ENCODE results near the gene CNPY4. TPM values are rescaled to one million over a fixed set of nuclear protein-coding genes. Genes with fewer than 3 reads are reported as not detected.

CNPY4 gene
- polyA plus RNA-seq, 3 donors = 6.2 to 6.8 (median 6.2) TPM

DNA sequence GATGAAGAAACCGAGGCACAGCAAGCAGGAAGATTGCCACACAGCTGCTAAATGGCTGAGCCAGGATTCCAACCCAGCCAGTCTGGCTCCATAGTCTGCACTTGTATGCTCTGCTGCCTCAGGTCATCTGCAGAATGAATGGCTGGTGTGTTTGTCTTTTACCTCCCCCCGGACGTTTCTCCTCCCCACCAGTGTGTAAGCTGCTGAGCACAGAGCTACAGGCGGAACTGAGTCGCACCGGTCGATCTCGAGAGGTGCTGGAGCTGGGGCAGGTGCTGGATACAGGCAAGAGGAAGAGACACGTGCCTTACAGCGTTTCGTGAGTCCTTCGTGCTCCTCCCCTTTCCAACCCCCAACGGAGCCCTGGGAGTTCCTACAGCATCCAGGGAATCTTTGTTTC lies 2.6 kb downstream of the CNPY4 start:
- intact Hi-C loops (cut with micrococcal nuclease) = loop anchor here in 1 of 2 donors (10.0 kb wide), 1 partner anchor 553 kb away; the partner anchor contains the start of gene GNB2
- no peaks in the 10 kb centered on the region for H3K27me3 Mint-ChIP-seq (ENCODE audit: low read depth in 3 of 3)
- peaks cover 59% of the 10 kb centered on the region for H3K4me1 Mint-ChIP-seq
- Histone ChIP-seq H3K4me1 (ENCODE audit: control insufficient read depth in 1 of 2, insufficient read depth in 2 of 2, low read length in 2 of 2) (peaks cover 55 to 63% of the 10 kb centered on the region in 2 donors), H3K9ac (ENCODE audit: insufficient read depth, low read length, poor library complexity, severe bottlenecking) (no peak overlapping the region), H3K9me3 (replicated peaks in 1 of 2; ENCODE audit: control insufficient read depth in 1 of 2, insufficient read depth in 1 of 2, low read length in 2 of 2) (no peaks in the 10 kb centered on the region), H3K79me2 (ENCODE audit: insufficient read depth, low read length) (peaks cover 28% of the 10 kb centered on the region), H2AFZ (ENCODE audit: insufficient read depth, low read depth, low read length, poor library complexity, severe bottlenecking) (no peak overlapping the region), H3K4me3 (replicated peaks in 1 of 3; ENCODE audit: low read depth in 2 of 3, low read length in 3 of 3) (no peak overlapping the region), H3K27me3 (ENCODE audit: control insufficient read depth in 2 of 2, insufficient read depth in 2 of 2, low read length in 2 of 2) (no peaks in the 10 kb centered on the region), H3K27ac (ENCODE audit: low read depth in 1 of 2, low read length in 2 of 2) (no peak overlapping the region), H4K20me1 (ENCODE audit: insufficient read depth, low read length) (peaks cover 3% of the 10 kb centered on the region), H3K36me3 (replicated peaks in 1 of 2; ENCODE audit: control insufficient read depth in 1 of 2, insufficient read depth in 2 of 2, low read length in 2 of 2) (no peaks in the 10 kb centered on the region), H3K4me2 (replicated peaks; ENCODE audit: extremely low read depth, low read length, poor library complexity, severe bottlenecking) (no peak overlapping the region)
- no peak for DNase-seq
- peak overlapping the region in 2 of 7 donors; percentile 46 to 77 for H3K27ac Mint-ChIP-seq
- peaks cover 0 to 1% (median 0%) of the 10 kb centered on the region in 7 donors for H3K9me3 Mint-ChIP-seq
- no peak for TF ChIP-seq CTCF (IDR thresholded peaks at IDR 0.05)
- H3K36me3 Mint-ChIP-seq = peaks cover 2 to 3% of the 10 kb centered on the region in 2 donors
- no peak overlapping the region for H3K4me3 Mint-ChIP-seq
- no CpG with 5 or more reads among the region's 13 CpGs for WGBS (ENCODE audit: insufficient coverage)

DNA sequence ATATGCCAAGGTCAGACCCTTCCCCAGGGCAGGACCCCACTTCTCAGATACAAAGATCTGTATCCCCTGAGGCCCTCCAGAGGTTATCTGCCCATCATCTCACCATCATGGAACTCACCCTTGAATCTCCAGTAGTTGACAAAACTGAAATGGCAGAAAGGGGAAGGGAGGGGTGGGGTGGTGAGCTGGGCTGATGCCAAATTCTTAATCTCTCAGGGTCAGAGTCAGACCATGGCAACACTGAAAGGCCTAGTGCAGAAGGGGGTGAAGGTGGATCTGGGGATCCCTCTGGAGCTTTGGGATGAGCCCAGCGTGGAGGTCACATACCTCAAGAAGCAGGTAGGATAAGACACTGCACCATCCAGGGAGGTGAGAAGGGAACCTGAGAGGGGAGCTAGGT lies 3.1 kb downstream of the CNPY4 start:
- no peaks in the 10 kb centered on the region for H3K27me3 ChIP-seq (ENCODE audit: control insufficient read depth in 2 of 2, insufficient read depth in 2 of 2, low read length in 2 of 2)
- 100% methylated on average over 1 of the region's 1 CpG for WGBS (ENCODE audit: insufficient coverage)
- H3K4me3 ChIP-seq (replicated peaks in 1 of 3; ENCODE audit: low read depth in 2 of 3, low read length in 3 of 3) = no peak overlapping the region
- H3K4me2 ChIP-seq (replicated peaks; ENCODE audit: extremely low read depth, low read length, poor library complexity, severe bottlenecking) = no peak overlapping the region
- DNase-seq = no peak
- no peak overlapping the region for H3K9ac ChIP-seq (ENCODE audit: insufficient read depth, low read length, poor library complexity, severe bottlenecking)
- no peak for TF ChIP-seq CTCF (IDR thresholded peaks at IDR 0.05)
- no peaks in the 10 kb centered on the region for H3K36me3 ChIP-seq (replicated peaks in 1 of 2; ENCODE audit: control insufficient read depth in 1 of 2, insufficient read depth in 2 of 2, low read length in 2 of 2)
- H3K4me1 ChIP-seq (ENCODE audit: control insufficient read depth in 1 of 2, insufficient read depth in 2 of 2, low read length in 2 of 2) = peaks cover 55 to 64% of the 10 kb centered on the region in 2 donors
- peaks cover 0 to 1% (median 0%) of the 10 kb centered on the region in 7 donors for H3K9me3 Mint-ChIP-seq
- no peaks in the 10 kb centered on the region for H3K27me3 Mint-ChIP-seq (ENCODE audit: low read depth in 3 of 3)
- H3K4me1 Mint-ChIP-seq = peaks cover 59% of the 10 kb centered on the region
- H2AFZ ChIP-seq (ENCODE audit: insufficient read depth, low read depth, low read length, poor library complexity, severe bottlenecking) = no peak overlapping the region
- H3K27ac Mint-ChIP-seq = peak overlapping the region in 4 of 7 donors; percentile 41 to 64 (median 51)
- H3K27ac ChIP-seq (ENCODE audit: low read depth in 1 of 2, low read length in 2 of 2) = no peak overlapping the region
- H4K20me1 ChIP-seq (ENCODE audit: insufficient read depth, low read length) = peaks cover 3% of the 10 kb centered on the region
- H3K9me3 ChIP-seq (replicated peaks in 1 of 2; ENCODE audit: control insufficient read depth in 1 of 2, insufficient read depth in 1 of 2, low read length in 2 of 2) = no peaks in the 10 kb centered on the region
- no peak overlapping the region for H3K4me3 Mint-ChIP-seq
- intact Hi-C loops (cut with micrococcal nuclease) = loop anchor here in 1 of 2 donors (10.0 kb wide), 1 partner anchor 552 kb away; the partner anchor contains the start of gene GNB2
- peaks cover 2 to 3% of the 10 kb centered on the region in 2 donors for H3K36me3 Mint-ChIP-seq
- peaks cover 28% of the 10 kb centered on the region for H3K79me2 ChIP-seq (ENCODE audit: insufficient read depth, low read length)
